T-helper 17 cell (primary cell): Measurements from ENCODE around the gene ANKRD9. TPM values are rescaled to one million over a fixed set of nuclear protein-coding genes. Genes with fewer than 3 reads are reported as not detected.
A peak's percentile ranks its signal among the peaks of the same experiment; 100 is the strongest.

ENCODE experiments used
- ATAC-seq: fragments of 150-1000 bp; cut with Tn5 transposase; 2 replicates; pipeline ENCODE4 v1.10.0; 2021; ENCODE audit warnings: mild to moderate bottlenecking, moderate library complexity
- DNase-seq, 3 donors: peaks; one replicate each; pipeline versions ENCODE4 v3.0.0 to v3.0.0-alpha.2; 2020 to 2021
- H3K9me3 ChIP-seq: one replicate; pipeline ENCODE4 v1.7.0; 2013; ENCODE audit warnings: low read length, mild to moderate bottlenecking; ENCODE audit not compliant: control insufficient read depth, poor library complexity, severe bottlenecking
- H3K27ac Mint-ChIP-seq: one replicate; pipeline ENCODE4 v1.8.0; 2022; ENCODE audit warnings: mild to moderate bottlenecking, moderate library complexity, mixed read lengths
- H3K27me3 Mint-ChIP-seq: one replicate; pipeline ENCODE4 v1.8.0; 2022; ENCODE audit warnings: mixed read lengths
- H3K36me3 Mint-ChIP-seq: one replicate; pipeline ENCODE4 v1.8.0; 2022; ENCODE audit warnings: low read depth, mixed read lengths
- H3K4me1 Mint-ChIP-seq: one replicate; pipeline ENCODE4 v1.8.0; 2022; ENCODE audit warnings: mild to moderate bottlenecking, mixed read lengths
- H3K4me3 Mint-ChIP-seq: one replicate; pipeline ENCODE4 v1.8.0; 2022; ENCODE audit warnings: mild to moderate bottlenecking, moderate library complexity, mixed read lengths
- total RNA-seq, 4 donors: library from RNA in 2 of 4; stranded (reverse) in 2 of 4; gene quantifications; one replicate each; pipeline ENCODE4 v1.2.3 and lab custom pipeline; 2022 to 2026

Gene ANKRD9
- total RNA-seq, 2 donors from 2014 or later, result 3.3 to 17.6 TPM

DNA sequence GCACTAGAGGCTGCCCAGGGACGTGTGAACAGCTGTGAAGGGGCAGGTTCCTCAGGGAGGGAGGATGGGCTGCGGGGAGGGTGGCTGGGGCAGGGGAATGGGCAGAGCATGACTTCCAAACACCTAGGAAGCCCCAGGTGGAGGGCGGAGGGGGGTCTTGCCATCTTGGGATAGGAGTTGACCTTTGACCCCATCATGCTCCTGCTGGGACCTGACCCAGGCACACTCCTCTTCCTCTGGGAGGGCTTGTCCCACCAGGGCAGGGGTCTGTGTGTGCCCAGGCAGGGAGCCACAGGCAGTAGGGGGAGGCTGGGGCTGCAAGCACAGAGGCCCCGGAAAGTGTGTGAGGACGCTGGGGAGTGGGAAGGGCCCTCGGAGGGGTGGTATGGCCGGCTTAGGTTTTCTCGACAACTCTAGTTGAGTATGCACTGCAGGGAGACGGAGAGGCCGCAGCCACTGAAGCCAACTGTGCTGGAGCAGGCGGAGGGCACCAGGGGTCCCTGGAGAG lies 3.3 kb upstream of the ANKRD9 start:
- ATAC-seq, result no peak
- no peaks in the 10 kb centered on the region for H3K27me3 Mint-ChIP-seq

GRCh38 chr14:102511538-102511937 lies 2.0 kb upstream of the ANKRD9 start:
- H3K4me3 Mint-ChIP-seq, result peak overlapping the region; percentile 88
- H3K27ac Mint-ChIP-seq, result no peak overlapping the region
- peaks cover 10% of the 10 kb centered on the region for H3K4me1 Mint-ChIP-seq

More for the DNA sequence above, 3.3 kb upstream of the ANKRD9 start:
- no peak for DNase-seq
- Mint-ChIP-seq H3K36me3 (no peaks in the 10 kb centered on the region), H3K27ac (no peak overlapping the region), H3K4me1 (peaks cover 13% of the 10 kb centered on the region), H3K4me3 (no peak overlapping the region)
- H3K9me3 ChIP-seq, result no peaks in the 10 kb centered on the region

GRCh38 chr14:102510616-102511520 lies 1.3 kb upstream of the ANKRD9 start:
- DNase-seq (no peak), ATAC-seq (no peak)
- H3K27ac Mint-ChIP-seq, result no peak overlapping the region
- no peaks in the 10 kb centered on the region for H3K27me3 Mint-ChIP-seq
- peak overlapping the region; percentile 88 for H3K4me3 Mint-ChIP-seq
- H3K9me3 ChIP-seq, result no peaks in the 10 kb centered on the region
- no peaks in the 10 kb centered on the region for H3K36me3 Mint-ChIP-seq
- H3K4me1 Mint-ChIP-seq, result peaks cover 7% of the 10 kb centered on the region

More at GRCh38 chr14:102511538-102511937, 2.0 kb upstream of the ANKRD9 start:
- DNase-seq, result no peak
- no peaks in the 10 kb centered on the region for H3K9me3 ChIP-seq
- no peaks in the 10 kb centered on the region for H3K27me3 Mint-ChIP-seq
- no peaks in the 10 kb centered on the region for H3K36me3 Mint-ChIP-seq
- no peak for ATAC-seq

DNA sequence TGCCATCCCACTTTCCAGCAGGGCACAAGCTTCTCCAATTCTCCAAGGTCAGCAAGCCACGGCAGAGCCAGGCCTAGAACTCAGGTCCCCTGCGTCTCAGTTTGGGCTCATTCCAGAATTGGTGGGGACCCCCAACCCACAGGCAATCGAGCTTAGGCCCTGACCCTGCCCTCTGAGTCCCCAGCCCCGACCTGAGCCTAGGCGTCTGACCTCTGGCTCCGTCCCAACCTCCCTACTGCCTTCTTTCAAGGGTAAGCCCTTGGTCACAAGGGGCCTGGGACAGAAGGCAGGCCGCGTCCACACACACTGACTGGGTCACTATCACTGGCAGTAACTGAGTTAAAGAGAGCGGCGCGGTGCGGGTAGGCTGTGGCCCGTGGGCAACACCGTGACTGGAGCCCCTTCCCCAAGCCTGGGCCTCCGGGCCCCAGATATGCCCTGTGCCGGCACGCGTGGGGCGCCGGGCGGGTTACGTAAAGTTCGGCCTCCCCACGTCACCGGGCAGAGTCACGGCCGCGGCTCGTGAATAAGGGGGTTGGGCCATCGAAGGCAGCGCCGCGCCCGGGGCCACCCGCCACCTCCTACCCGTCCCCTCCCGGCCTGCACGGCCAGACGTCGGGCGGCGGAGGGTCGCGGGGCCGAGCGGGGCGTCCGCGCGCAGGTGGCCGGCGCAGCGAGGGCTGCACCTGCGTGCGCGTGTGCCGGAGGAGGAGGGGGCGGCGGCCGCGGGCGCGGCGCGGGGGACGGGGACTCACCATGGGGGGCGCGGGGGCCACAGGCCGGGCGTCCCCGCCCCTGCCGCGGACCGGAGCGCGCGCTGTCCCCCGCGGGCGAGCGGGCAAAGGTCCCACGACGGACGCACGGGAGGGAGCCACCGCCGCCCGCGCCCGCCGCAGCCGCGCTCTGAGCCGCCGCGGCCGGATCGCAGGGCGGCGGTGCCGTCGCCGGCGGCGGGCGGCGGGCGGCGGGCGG lies 516 bp downstream of the ANKRD9 start:
- Mint-ChIP-seq H3K36me3 (no peaks in the 10 kb centered on the region), H3K27ac (no peak overlapping the region), H3K27me3 (no peaks in the 10 kb centered on the region), H3K4me1 (peaks cover 7% of the 10 kb centered on the region), H3K4me3 (peak overlapping the region; percentile 88)
- no peaks in the 10 kb centered on the region for H3K9me3 ChIP-seq
- peak; percentile 33 for ATAC-seq
- peak; percentile 33 to 46 (median 41) for DNase-seq

GRCh38 chr14:102508410-102508773 lies 1.2 kb downstream of the ANKRD9 start:
- Mint-ChIP-seq H3K36me3 (no peaks in the 10 kb centered on the region), H3K4me1 (peaks cover 9% of the 10 kb centered on the region), H3K4me3 (peak overlapping the region; percentile 73), H3K27me3 (no peaks in the 10 kb centered on the region), H3K27ac (no peak overlapping the region)
- ATAC-seq, result no peak
- DNase-seq, result no peak
- no peaks in the 10 kb centered on the region for H3K9me3 ChIP-seq

DNA sequence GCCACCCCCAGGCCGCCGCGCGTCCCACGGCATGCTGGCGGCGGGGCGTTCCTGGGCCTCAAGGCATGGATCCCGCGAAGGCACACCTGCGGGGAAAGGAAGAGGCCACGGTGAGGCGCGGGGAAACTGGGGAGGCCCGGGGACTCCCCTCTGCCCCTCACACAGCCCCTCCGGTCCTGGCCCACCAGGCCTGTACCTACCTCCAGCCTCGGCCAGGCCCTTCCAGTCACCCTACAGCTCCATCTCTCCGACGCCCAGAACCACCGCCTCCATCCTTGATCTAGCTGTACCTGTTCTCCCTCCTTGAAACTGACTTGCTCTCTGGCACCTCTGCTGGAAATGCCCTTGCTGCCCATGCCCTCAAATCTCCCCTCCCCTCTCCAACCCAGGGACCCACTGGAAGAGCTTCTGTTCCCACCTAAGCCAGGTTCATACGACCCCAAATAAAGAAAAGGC lies 1.7 kb downstream of the ANKRD9 start:
- no peak overlapping the region for H3K27ac Mint-ChIP-seq
- DNase-seq, result no peak

DNA sequence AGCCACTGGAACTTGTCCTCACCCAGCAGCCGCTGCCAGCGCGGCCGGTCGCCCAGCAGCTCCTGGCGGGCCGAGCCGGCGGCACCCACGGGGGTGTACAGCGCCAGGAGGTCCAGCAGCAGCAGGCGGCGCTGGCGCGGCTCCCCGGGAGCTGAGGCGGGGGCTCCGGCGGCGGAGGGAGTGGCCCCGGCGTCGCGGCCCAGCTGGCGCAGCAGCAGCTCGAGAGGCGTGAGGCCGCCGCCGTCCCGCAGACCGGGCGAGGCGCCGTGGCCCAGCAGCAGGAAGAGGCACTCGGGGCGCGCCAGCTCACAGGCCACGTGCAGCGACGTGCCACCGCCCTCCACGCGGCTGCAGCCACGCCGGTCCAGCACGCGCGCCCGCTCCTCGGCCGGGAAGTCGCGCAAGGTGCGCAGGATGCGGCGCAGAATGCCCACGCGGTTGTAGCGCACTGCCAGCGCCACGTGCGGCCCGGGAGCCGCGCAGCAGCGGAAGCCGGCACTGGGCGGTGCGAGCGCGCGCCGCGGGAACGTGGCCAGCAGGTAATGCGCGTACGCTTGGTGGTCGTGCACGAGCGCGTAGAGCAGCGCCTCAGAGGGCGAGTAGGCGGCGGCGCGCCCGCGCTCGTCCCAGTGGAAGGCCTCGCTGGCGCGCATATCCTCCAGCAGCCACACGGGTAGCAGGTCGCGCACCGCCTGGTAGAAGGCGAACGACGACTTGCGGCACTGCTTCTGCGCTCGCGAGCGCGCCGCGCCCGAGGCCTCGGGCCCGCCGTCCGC lies 2.3 kb downstream of the ANKRD9 start:
- no peak for ATAC-seq
- Mint-ChIP-seq H3K4me3 (no peak overlapping the region), H3K27ac (no peak overlapping the region), H3K27me3 (no peaks in the 10 kb centered on the region), H3K36me3 (no peaks in the 10 kb centered on the region), H3K4me1 (peaks cover 9% of the 10 kb centered on the region)
- H3K9me3 ChIP-seq, result no peaks in the 10 kb centered on the region
- no peak for DNase-seq

More for the DNA sequence above, 1.7 kb downstream of the ANKRD9 start:
- no peaks in the 10 kb centered on the region for H3K36me3 Mint-ChIP-seq
- peaks cover 9% of the 10 kb centered on the region for H3K4me1 Mint-ChIP-seq
- no peak for ATAC-seq
- H3K4me3 Mint-ChIP-seq, result peak overlapping the region; percentile 19
- no peaks in the 10 kb centered on the region for H3K9me3 ChIP-seq
- H3K27me3 Mint-ChIP-seq, result no peaks in the 10 kb centered on the region

- Mint-ChIP-seq H3K27me3 (no peaks in the 10 kb centered on the region), H3K4me1 (peaks cover 9% of the 10 kb centered on the region), H3K4me3 (no peak overlapping the region), H3K36me3 (no peaks in the 10 kb centered on the region), H3K27ac (no peak overlapping the region)
- DNase-seq (no peak), ATAC-seq (no peak)
- no peaks in the 10 kb centered on the region for H3K9me3 ChIP-seq
Observed at GRCh38 chr14:102506626-102506925, 3.0 kb downstream of the ANKRD9 start.

DNA sequence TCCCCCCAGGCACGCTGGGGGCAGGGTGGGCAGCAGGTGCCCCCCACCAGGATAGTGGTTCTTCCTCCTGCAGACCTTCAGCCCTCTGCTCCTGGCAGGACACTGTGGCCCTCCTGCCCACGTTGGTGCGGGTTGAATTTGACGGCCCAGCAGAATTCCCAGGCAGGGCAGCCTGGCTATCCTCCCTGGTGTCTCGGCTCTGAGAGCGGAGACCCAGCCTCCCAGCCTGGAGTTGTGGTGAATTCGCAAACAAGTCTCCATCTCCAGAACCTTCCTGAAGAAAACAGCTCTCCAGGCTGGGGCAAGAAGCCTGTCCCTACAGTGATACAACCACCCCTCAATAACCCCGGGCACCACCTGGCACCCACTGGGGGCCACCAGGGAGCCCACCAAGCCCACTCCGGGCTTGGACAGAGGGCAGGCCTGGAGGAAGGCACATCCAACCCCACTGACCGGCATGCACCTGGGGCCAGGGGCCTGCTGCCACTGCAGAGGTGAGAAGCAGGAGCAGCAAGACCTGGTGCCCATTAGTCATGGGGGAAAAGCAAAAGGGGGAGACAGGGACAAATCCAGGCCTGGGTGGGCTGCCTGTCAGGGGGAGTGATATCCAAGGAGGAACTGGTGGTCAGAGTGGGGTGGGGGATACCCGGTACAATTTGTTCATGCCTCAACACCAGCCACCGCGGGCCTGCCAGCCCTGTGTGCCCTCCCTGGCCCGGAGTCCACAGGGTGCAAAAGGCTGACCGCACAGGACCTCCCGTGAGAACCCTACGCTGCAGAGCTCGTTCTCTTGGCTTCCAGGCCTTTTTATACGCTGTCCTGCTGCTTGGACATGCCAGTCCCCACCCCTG lies 3.6 kb downstream of the ANKRD9 start:
- Mint-ChIP-seq H3K36me3 (no peaks in the 10 kb centered on the region), H3K27ac (peak overlapping the region; percentile 47), H3K27me3 (no peaks in the 10 kb centered on the region), H3K4me3 (no peak overlapping the region), H3K4me1 (peaks cover 9% of the 10 kb centered on the region)
- no peak for DNase-seq
- H3K9me3 ChIP-seq, result no peaks in the 10 kb centered on the region
- no peak for ATAC-seq

DNA sequence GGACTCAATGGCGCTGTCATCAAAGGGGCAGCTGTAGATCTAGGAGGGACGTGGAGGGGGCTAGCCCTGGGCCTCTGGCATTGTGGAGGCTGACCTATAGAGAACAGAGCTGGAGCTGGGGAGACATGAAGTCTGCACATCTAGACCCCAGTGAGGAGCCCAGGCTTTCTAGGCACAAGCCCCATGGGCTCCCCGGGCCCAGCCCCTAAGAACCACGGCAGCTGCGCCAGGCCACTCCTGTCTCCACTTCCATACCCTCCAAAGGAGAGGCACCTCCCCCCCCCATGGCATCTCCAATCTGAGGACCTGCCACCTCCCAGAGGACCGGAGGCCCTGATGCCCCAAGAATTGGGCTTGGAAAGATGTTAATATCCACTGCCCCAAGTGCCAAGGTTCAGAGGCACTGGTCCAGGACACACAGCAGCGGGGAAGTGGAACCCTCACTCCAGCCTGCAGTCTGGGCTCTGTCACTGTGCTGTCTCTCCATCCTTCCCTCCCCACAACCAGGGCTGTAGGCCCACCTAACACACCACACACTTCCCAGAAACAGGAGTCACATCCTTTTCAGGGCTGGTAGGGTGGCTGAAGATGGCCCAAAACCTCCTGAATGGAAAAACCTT lies 4.5 kb downstream of the ANKRD9 start:
- H3K36me3 Mint-ChIP-seq, result no peaks in the 10 kb centered on the region
- H3K27ac Mint-ChIP-seq, result no peak overlapping the region
- no peak overlapping the region for H3K4me3 Mint-ChIP-seq
- H3K27me3 Mint-ChIP-seq, result no peaks in the 10 kb centered on the region
- peaks cover 10% of the 10 kb centered on the region for H3K4me1 Mint-ChIP-seq
- H3K9me3 ChIP-seq, result no peaks in the 10 kb centered on the region
- no peak for DNase-seq
- ATAC-seq, result no peak

DNA sequence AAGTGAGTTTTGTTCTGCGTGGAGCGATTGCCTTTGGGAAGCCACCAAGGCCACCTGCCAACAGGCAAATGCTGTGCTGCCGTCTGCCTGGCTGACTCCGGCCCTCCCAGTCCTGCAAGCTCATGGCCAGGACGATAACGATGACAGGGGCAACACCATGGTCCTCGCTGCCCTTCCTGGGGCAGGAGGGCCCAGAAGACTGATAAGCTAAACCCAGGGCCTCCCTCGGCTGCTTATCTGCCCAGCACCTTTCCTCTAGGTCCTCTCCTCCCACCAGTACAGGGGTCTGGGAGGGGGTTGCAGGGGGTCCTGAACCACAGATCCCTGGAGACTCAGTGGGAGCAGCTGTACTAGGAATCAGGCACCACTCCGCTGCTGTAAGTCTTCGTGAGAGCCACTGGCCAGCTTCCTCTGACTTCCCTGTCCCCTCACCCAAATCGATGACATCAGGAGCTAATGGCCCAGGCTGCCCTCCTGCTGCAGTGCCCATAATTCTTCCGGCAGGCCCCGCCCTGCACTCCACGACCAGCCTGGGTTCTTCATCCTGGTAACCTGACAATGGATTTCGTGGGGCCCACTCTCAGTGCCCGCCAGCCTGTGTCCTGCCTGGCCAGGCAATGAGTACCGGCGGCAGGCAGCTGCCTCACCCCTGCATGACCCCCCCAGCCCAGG lies 5.1 kb downstream of the ANKRD9 start:
- no peaks in the 10 kb centered on the region for H3K36me3 Mint-ChIP-seq
- no peaks in the 10 kb centered on the region for H3K27me3 Mint-ChIP-seq
- H3K4me3 Mint-ChIP-seq, result no peak overlapping the region

More for the DNA sequence above, 5.1 kb downstream of the ANKRD9 start:
- no peak overlapping the region for H3K27ac Mint-ChIP-seq
- H3K9me3 ChIP-seq, result no peaks in the 10 kb centered on the region
- H3K4me1 Mint-ChIP-seq, result peaks cover 11% of the 10 kb centered on the region
- DNase-seq (no peak), ATAC-seq (no peak)
